GM12878 (cell line): ENCODE measurements around the gene MLST8. TPM values are rescaled to one million over a fixed set of nuclear protein-coding genes. Genes with fewer than 3 reads are reported as not detected.

Experiments
- ATAC-seq: fragments of 200-7000 bp; cut with Tn5 transposase; 3 replicates; pipeline ENCODE4 v1.9.1; 2020; ENCODE audit warnings: mild to moderate bottlenecking, moderate library complexity
- BruUV-seq: library from RNA; stranded (reverse); fragments of 400-500 nt; replicated peaks from 2 replicates; lab custom pipeline; 2021; lab: Mats Ljungman, UMichigan
- CTCF ChIA-PET: fragments of 300-600 bp; sonication (Branson Sonifier 250); formaldehyde crosslinking; extraction: SDS; loops from one replicate; lab custom pipeline; 2021; ENCODE audit warnings: inconsistent platforms; lab: Yijun Ruan, JAX
- POLR2A ChIA-PET: fragments of 350-600 bp; formaldehyde crosslinking; extraction: SDS; loops from one replicate; lab custom pipeline; 2021; ENCODE audit warnings: inconsistent platforms; lab: Charles Lee
- RAD21 ChIA-PET: fragments of 300-600 bp; sonication (Branson Sonifier 250); formaldehyde crosslinking; loops from one replicate; lab custom pipeline; 2023; ENCODE audit warnings: antibody characterized with exemption; ENCODE audit not compliant: unreplicated experiment; lab: Charles Lee
- SMC1A ChIA-PET: fragments of 300-600 bp; sonication (Branson Sonifier 250); formaldehyde crosslinking; loops from one replicate; lab custom pipeline; 2023; ENCODE audit not compliant: unreplicated experiment, uncharacterized antibody; lab: Charles Lee
- DNase-seq: peaks from one replicate; pipeline ENCODE4 v3.0.0-alpha.2; 2011; ENCODE audit warnings: low read depth, low spot score
- FAIRE-seq: peaks from 3 replicates; lab custom pipeline; 2011; peaks lifted over from hg19 to GRCh38; lab: Jason Lieb, UNC
- H2AFZ ChIP-seq: 2 replicates; pipeline ENCODE4 v1.6.0; 2011; ENCODE audit warnings: low read depth, low read length, control low read depth; ENCODE audit not compliant: control insufficient read depth
- H3K27ac ChIP-seq: 2 replicates; pipeline ENCODE4 v1.5.1; 2011; ENCODE audit warnings: control low read depth; ENCODE audit not compliant: control insufficient read depth, insufficient read depth
- H3K27me3 ChIP-seq, 2 experiments: replicated peaks in 1 of 2; 2 replicates each; pipeline versions ENCODE4 v1.6.0 to v1.6.1; 2011; ENCODE audit warnings: low read length in 1 of 2; ENCODE audit not compliant: control insufficient read depth in 2 of 2, insufficient read depth in 2 of 2
- H3K36me3 ChIP-seq, 2 experiments: 2 replicates each; pipeline ENCODE4 v1.5.1; 2011; ENCODE audit warnings: low read length in 1 of 2; ENCODE audit not compliant: control insufficient read depth in 2 of 2, insufficient read depth in 2 of 2
- H3K4me1 ChIP-seq: 2 replicates; pipeline ENCODE4 v1.6.1; 2011; ENCODE audit warnings: mild to moderate bottlenecking, low read length, moderate library complexity, mixed read lengths; ENCODE audit not compliant: control insufficient read depth, insufficient read depth
- H3K4me2 ChIP-seq: 2 replicates; pipeline ENCODE4 v1.6.0; 2011; ENCODE audit warnings: control low read depth; ENCODE audit not compliant: control insufficient read depth, insufficient read depth
- H3K4me3 ChIP-seq: fragments of 200-600 bp; sonication (generic); 2 replicates; pipeline ENCODE4 v1.5.1; 2016
- H3K79me2 ChIP-seq: 2 replicates; pipeline ENCODE4 v1.6.0; 2011; ENCODE audit warnings: low read length; ENCODE audit not compliant: control insufficient read depth, insufficient read depth
- H3K9ac ChIP-seq: 2 replicates; pipeline ENCODE4 v1.8.0; 2011; ENCODE audit warnings: low read length, control low read depth, mixed read lengths; ENCODE audit not compliant: control insufficient read depth, insufficient read depth
- H3K9me3 ChIP-seq: replicated peaks from 3 replicates; pipeline ENCODE4 v1.5.1; 2011; ENCODE audit warnings: mild to moderate bottlenecking, low read length; ENCODE audit not compliant: control insufficient read depth, insufficient read depth
- H4K20me1 ChIP-seq: 2 replicates; pipeline ENCODE4 v1.6.0; 2011; ENCODE audit not compliant: control insufficient read depth, insufficient read depth
- CEBPB ChIP-seq, 2 experiments: fragments of 150-350 bp in 1 of 2; IDR thresholded peaks; 2 replicates each; pipeline ENCODE4 v1.6.1; 2012 to 2014; ENCODE audit warnings: low read depth in 2 of 2, low read length in 2 of 2, borderline replicate concordance in 1 of 2, inconsistent platforms in 1 of 2
- IRF4 ChIP-seq: IDR thresholded peaks from 2 replicates; pipeline ENCODE4 v1.6.1; 2011; ENCODE audit warnings: low read depth, low read length
- NFYA ChIP-seq: IDR thresholded peaks from 2 replicates; pipeline ENCODE4 v1.6.1; 2011; ENCODE audit warnings: low read depth, mild to moderate bottlenecking, low read length, improper control_type of control experiment, borderline replicate concordance
- NFYB ChIP-seq: IDR thresholded peaks from 2 replicates; pipeline ENCODE4 v1.6.1; 2011; ENCODE audit warnings: low read depth, mild to moderate bottlenecking, low read length, improper control_type of control experiment, moderate library complexity; ENCODE audit not compliant: insufficient read depth
- PML ChIP-seq: IDR thresholded peaks from 2 replicates; pipeline ENCODE4 v1.6.1; 2012; ENCODE audit warnings: low read length, inconsistent platforms
- SMAD5 ChIP-seq: IDR thresholded peaks from 2 replicates; pipeline ENCODE4 v1.6.1; 2016; ENCODE audit warnings: antibody characterized with exemption, low read depth
- SREBF2 ChIP-seq: IDR thresholded peaks from 2 replicates; pipeline ENCODE4 v1.6.1; 2012; ENCODE audit warnings: mild to moderate bottlenecking, low read length
- STAT1 ChIP-seq: fragments of 450-650 bp; conservative IDR thresholded peaks from 2 replicates; pipeline ENCODE4 v1.6.1; 2014; ENCODE audit warnings: antibody characterized with exemption, mild to moderate bottlenecking
- ZNF24 ChIP-seq: fragments of 450-650 bp; IDR thresholded peaks from 2 replicates; pipeline ENCODE4 v1.6.1; 2017; ENCODE audit warnings: antibody characterized with exemption, mild to moderate bottlenecking
- WGBS: methylation state at CpG from one replicate; pipeline ENCODE4 v1.1.6; 2016; ENCODE audit warnings: low lambda C conversion rate; ENCODE audit not compliant: insufficient replicate concordance, insufficient coverage; ENCODE audit errors: missing lambda C conversion rate; 5-methylcytosine and 5-hydroxymethylcytosine counted together
- in situ Hi-C: fragments of 300-500 bp; cut with MboI; formaldehyde crosslinking; loops from 9 replicates; pipeline ENCODE4 v1.14.3; 2018; ENCODE audit warnings: mixed read lengths
- intact Hi-C: fragments of 100-400 bp; cut with micrococcal nuclease; formaldehyde crosslinking; loops from one replicate; pipeline ENCODE4 v1.14.2; 2022; ENCODE audit not compliant: unreplicated experiment
- polyA plus RNA-seq, 11 experiments: library from polyadenylated mRNA; depleted of rRNA in 4 of 11; unstranded in 6 of 11; stranded (reverse) in 5 of 11; fragments of >200 nt; fragmentation: Nextera tagmentation in 4 of 11; fragmentation: Illumina TruSeq in 1 of 11; extraction: Ambion mirVana in 4 of 11; extraction: Trizol in 1 of 11; gene quantifications; 1 replicate in 1 of 11; 2 replicates in 10 of 11; pipeline versions ENCODE4 v1.2.1 to v1.2.3, GENCODE V29; 2011 to 2016; ENCODE audit warnings: inconsistent platforms in 2 of 11, missing spikeins in 2 of 11, low read depth in 1 of 11
- total RNA-seq, 4 experiments: library from RNA; depleted of rRNA in 3 of 4; stranded (reverse); fragments of >200 nt in 3 of 4; fragmentation: Illumina TruSeq in 1 of 4; extraction: Trizol in 1 of 4; gene quantifications; 2 replicates each; pipeline versions ENCODE4 v1.2.1 to v1.2.3, GENCODE V29; 2013 to 2021
- TF ChIP-seq, protein P1 (sequence below): IDR thresholded peaks from 2 replicates; pipeline ENCODE4 v1.6.1; 2011; ENCODE audit warnings: mild to moderate bottlenecking, low read depth, low read length, moderate library complexity; ENCODE audit not compliant: insufficient replicate concordance
- TF ChIP-seq, protein P2 (sequence below): IDR thresholded peaks from 2 replicates; pipeline ENCODE4 v1.6.1; 2012; ENCODE audit warnings: low read depth, low read length, improper control_type of control experiment

Gene MLST8
- total and polyA plus RNA-seq, 10 of the 15 experiments (the other 5 are each of a cell fraction or from before 2014, with no cell fraction given), result 1.0 to 114 (median 64.2) TPM

DNA sequence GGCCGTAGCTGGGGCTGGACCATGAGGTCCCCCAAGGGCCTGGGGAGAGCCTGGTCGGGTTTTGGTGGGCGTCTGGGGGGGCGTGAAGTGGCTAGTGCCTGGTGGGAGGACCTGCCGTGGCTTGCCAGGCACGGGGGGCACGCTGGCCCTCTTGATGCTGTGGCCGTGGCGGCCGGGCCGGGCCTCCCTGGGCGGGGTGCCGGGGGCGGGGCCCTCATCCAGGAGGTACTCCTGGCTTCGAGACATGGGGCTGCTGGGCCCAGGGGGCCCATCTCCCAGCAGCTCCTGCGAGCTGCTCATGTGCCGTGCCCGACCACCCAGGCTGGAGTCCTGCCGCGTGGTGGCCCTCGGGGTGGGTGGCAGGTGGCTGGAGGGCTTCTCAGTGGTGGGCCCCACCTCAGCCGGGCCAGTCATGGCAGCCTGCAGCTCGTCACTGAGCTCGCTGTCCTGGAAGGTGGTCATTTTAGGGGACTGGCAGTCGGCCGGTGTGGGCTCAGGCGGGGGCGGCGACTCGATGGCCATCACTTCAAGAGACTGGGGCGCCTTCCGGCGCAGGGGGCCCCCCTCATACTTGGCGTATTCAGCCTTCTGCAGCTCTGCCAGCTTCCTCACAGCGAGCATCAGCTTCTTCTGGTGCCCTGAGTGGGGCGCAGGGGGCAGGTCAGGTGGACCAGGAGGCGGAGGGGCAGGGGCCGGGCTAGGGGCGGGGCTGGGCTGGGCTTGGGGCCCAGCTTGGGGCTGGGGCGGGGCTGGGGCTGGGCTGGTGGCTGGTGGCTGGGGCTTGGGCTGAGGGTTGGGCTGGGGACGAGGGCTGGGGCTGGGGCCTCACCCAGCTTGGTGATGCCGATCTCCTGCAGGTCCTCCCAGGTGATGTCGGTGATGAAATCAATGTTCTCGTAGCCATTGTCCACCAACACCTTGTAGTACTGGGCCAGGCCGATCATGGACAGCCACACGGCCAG is 24.0 kb upstream of the MLST8 start:
- SMC1A ChIA-PET, result no interaction called here
- RAD21 ChIA-PET, result no interaction called here
- in situ Hi-C loops (no loop called here), intact Hi-C loops (no loop called here)
- BruUV-seq, result no TSS peak
- CTCF ChIA-PET, result no interaction called here
- Histone ChIP-seq H3K9ac (no peak overlapping the region), H3K79me2 (no peaks in the 10 kb centered on the region), H3K27ac (no peak overlapping the region), H3K4me3 (no peak overlapping the region), H2AFZ (no peak overlapping the region), H4K20me1 (no peaks in the 10 kb centered on the region), H3K27me3 (no peaks in the 10 kb centered on the region; a peak in 1 of 4 replicates), H3K9me3 (no peaks in the 10 kb centered on the region), H3K36me3 (peaks cover 0 to 2% of the 10 kb centered on the region in 2 experiments; a peak in 2 of 4 replicates), H3K4me1 (no peaks in the 10 kb centered on the region), H3K4me2 (no peak overlapping the region)
- 97% methylated on average over 27 of the region's 46 CpGs for WGBS
- no peak for DNase-seq
- FAIRE-seq, result no peak
- TF ChIP-seq IRF4 (no peak), NFYA (no peak), PML (no peak), STAT1 (no peak), CEBPB (IDR thresholded peaks at IDR 0.05; ENCODE audit: borderline replicate concordance in 1 of 2, low read depth in 2 of 2, low read length in 2 of 2) (no peak), NFYB (no peak), SMAD5 (no peak), ZNF24 (no peak), SREBF2 (no peak)
- TF ChIP-seq, protein P1, sequence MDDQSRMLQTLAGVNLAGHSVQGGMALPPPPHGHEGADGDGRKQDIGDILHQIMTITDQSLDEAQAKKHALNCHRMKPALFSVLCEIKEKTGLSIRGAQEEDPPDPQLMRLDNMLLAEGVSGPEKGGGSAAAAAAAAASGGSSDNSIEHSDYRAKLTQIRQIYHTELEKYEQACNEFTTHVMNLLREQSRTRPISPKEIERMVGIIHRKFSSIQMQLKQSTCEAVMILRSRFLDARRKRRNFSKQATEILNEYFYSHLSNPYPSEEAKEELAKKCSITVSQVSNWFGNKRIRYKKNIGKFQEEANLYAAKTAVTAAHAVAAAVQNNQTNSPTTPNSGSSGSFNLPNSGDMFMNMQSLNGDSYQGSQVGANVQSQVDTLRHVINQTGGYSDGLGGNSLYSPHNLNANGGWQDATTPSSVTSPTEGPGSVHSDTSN, result no peak
- TF ChIP-seq, protein P2, sequence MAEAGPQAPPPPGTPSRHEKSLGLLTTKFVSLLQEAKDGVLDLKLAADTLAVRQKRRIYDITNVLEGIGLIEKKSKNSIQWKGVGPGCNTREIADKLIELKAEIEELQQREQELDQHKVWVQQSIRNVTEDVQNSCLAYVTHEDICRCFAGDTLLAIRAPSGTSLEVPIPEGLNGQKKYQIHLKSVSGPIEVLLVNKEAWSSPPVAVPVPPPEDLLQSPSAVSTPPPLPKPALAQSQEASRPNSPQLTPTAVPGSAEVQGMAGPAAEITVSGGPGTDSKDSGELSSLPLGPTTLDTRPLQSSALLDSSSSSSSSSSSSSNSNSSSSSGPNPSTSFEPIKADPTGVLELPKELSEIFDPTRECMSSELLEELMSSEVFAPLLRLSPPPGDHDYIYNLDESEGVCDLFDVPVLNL, result no peak
- POLR2A ChIA-PET, result no interaction called here
- no peak for ATAC-seq
